Tibial artery (tissue), 4 donors: ENCODE data around the gene SLC25A30.

Source experiments
- DNase-seq, 2 donors: peaks; one replicate each; pipeline ENCODE4 v3.0.0-alpha.2; 2019
- H3K27ac ChIP-seq, 2 donors: fragments of 200-600 bp; sonication (generic) in 1 of 2; 1 replicate in 1 of 2; 2 replicates in 1 of 2; pipeline ENCODE4 v1.5.1; 2018 to 2019; ENCODE audit warnings: mild to moderate bottlenecking in 1 of 2
- H3K27me3 ChIP-seq, 2 donors: fragments of 200-600 bp; sonication (generic) in 1 of 2; one replicate each; pipeline versions ENCODE4 v1.5.1 to v1.6.0; 2016 to 2019
- H3K36me3 ChIP-seq, 3 donors: fragments of 200-600 bp; sonication (generic) in 2 of 3; one replicate each; pipeline ENCODE4 v1.5.1; 2016 to 2019; ENCODE audit warnings: mild to moderate bottlenecking in 2 of 3
- H3K4me1 ChIP-seq, 4 donors: fragments of 200-600 bp; sonication (generic) in 2 of 4; 1 replicate in 3 of 4; 2 replicates in 1 of 4; pipeline ENCODE4 v1.5.1; 2016 to 2019
- H3K4me3 ChIP-seq, 2 donors: fragments of 200-600 bp; sonication (generic) in 1 of 2; 1 replicate in 1 of 2; 2 replicates in 1 of 2; pipeline ENCODE4 v1.5.1; 2018 to 2019; ENCODE audit warnings: mild to moderate bottlenecking in 2 of 2
- H3K9me3 ChIP-seq, 3 donors: fragments of 200-600 bp; sonication (generic) in 1 of 3; one replicate each; pipeline ENCODE4 v1.5.1; 2016 to 2019
- intact Hi-C: fragments of 100-400 bp; cut with DNase I; formaldehyde crosslinking; loops from one replicate; pipeline ENCODE4 v1.15.0; 2023; ENCODE audit warnings: low total_unique reads
- TF ChIP-seq, protein P1 (sequence below), 2 experiments: fragments of 200-600 bp in 1 of 2; fragments of 450-650 bp in 1 of 2; IDR thresholded peaks; one replicate each; pipeline ENCODE4 v1.5.1; 2017 to 2019; ENCODE audit warnings: antibody characterized with exemption in 2 of 2, mild to moderate bottlenecking in 1 of 2, moderate library complexity in 1 of 2

Gene SLC25A30

DNA sequence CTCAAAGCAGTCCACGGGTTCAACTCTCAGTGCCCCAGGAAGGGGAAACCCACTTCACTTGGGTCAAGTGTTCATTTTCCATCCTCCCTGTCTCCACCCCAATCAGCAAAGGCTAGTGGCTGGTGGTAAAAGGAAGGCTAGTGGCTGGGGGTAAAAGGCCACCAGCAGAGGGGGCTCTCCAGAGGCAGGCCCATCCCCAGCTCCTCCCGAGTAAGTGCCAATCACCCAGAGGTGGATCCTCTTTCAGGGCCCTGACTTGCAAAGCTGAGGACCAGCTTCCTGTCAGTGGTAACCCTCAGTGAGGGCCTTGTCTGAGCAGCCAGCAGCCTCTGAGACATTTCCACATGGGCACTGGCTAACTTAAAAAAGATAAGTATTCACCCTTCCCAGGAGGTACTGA is 55.2 kb downstream of the SLC25A30 start:
- H3K4me3 ChIP-seq, result no peak overlapping the region
- intact Hi-C loops, result no loop called here
- peaks cover 21 to 53% (median 42%) of the 10 kb centered on the region in 3 donors for H3K36me3 ChIP-seq
- peaks cover 0 to 2% (median under 1%) of the 10 kb centered on the region in 4 donors for H3K4me1 ChIP-seq
- no peak for DNase-seq
- TF ChIP-seq, protein P1, sequence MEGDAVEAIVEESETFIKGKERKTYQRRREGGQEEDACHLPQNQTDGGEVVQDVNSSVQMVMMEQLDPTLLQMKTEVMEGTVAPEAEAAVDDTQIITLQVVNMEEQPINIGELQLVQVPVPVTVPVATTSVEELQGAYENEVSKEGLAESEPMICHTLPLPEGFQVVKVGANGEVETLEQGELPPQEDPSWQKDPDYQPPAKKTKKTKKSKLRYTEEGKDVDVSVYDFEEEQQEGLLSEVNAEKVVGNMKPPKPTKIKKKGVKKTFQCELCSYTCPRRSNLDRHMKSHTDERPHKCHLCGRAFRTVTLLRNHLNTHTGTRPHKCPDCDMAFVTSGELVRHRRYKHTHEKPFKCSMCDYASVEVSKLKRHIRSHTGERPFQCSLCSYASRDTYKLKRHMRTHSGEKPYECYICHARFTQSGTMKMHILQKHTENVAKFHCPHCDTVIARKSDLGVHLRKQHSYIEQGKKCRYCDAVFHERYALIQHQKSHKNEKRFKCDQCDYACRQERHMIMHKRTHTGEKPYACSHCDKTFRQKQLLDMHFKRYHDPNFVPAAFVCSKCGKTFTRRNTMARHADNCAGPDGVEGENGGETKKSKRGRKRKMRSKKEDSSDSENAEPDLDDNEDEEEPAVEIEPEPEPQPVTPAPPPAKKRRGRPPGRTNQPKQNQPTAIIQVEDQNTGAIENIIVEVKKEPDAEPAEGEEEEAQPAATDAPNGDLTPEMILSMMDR (IDR thresholded peaks at IDR 0.05), result no peak
- H3K27ac ChIP-seq, result no peak overlapping the region
- no peaks in the 10 kb centered on the region for H3K27me3 ChIP-seq
- H3K9me3 ChIP-seq, result no peaks in the 10 kb centered on the region

DNA sequence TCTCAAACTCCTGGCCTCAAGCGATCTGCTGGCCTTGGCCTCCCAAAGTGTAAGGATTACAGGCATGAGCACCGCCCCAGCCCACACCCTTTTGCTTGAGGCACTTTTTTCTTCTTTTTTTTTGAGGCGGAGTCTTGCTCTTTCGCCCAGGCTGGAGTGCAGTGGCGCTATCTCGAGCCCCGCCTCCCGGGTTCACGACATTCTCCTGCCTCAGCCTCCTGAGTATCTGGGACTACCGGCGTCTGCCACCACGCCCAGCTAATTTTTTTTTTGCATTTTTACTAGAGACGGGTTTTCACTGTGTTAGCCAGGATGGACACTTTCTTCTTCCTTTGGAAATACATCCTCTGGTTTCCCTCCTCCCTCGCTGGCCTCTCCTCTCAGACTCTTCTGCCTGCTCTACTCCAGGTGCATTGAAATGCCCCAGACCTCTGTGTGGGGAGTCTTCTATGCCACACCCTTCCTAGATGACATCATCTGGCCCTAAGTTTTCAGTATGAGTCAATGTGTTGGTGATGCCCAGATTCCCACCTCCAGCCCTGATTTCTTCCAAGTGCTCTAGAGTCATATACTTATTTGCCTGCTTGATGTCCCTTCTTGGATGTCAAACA is 56.5 kb downstream of the SLC25A30 start:
- H3K27me3 ChIP-seq, result no peaks in the 10 kb centered on the region
- H3K9me3 ChIP-seq, result no peaks in the 10 kb centered on the region
- no peak overlapping the region for H3K4me3 ChIP-seq
- TF ChIP-seq, protein P1 (IDR thresholded peaks at IDR 0.05), result no peak
- DNase-seq, result no peak
- H3K4me1 ChIP-seq, result no peaks in the 10 kb centered on the region
- peaks cover 29 to 65% (median 51%) of the 10 kb centered on the region in 3 donors for H3K36me3 ChIP-seq
- no peak overlapping the region for H3K27ac ChIP-seq
- intact Hi-C loops, result no loop called here

DNA sequence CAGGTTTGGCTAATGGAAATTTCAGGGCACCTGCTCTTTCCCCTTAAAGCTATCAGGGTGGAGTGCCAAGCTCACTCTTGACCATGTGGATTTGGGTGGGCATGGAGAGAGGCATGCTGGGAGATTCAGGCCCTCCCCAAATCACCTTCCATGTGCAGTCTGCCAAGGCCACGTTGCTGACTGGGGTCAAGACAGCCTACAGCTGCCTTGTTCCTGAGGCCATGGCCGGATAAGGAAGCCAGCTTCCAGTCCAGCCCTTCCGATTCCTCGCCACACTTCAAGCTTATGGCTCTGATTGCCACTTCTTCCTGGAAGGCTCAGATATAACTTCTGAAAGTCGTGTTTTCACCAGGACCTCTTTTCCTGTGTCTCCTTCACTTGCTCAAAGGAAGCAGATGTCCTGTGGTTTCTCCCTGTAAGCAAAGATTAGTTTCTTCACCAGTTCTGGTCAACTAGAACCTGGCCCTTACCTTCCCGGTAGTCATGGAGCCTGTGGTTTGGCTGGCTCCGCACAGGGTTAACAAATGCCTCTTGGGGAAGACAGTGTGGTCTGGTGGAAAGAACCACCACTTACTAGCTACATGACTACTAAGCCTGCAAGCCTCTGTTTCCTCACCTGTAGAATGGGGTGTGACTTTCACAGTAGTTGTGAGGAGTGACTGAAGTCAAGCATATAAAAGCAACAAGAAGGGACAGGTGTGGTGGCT is 61.1 kb downstream of the SLC25A30 start:
- TF ChIP-seq, protein P1 (IDR thresholded peaks at IDR 0.05), result no peak
- Histone ChIP-seq H3K36me3 (peaks cover 38 to 84% (median 68%) of the 10 kb centered on the region in 3 donors), H3K9me3 (no peaks in the 10 kb centered on the region), H3K4me1 (no peaks in the 10 kb centered on the region), H3K27me3 (no peaks in the 10 kb centered on the region), H3K4me3 (no peak overlapping the region), H3K27ac (no peak overlapping the region)
- DNase-seq, result no peak
- intact Hi-C loops, result no loop called here

DNA sequence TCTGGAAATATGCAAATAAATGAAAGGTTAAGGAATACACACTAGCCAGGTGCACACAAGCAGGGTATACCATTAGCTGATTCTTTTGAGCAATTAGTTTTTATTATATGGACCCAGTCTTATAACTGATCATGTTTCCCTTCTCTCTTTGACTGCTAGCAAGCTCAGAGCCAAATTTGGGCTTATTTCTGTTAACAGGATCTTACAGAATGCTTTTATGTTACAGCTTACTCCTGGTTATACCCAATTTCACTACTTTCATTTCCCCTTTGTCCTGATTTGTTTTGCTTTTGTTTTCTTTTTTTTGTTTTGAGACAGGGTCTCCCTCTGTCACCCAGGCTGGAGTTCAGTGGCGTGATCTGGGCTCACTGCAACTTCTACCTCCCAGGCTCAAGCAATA is 64.3 kb downstream of the SLC25A30 start:
- intact Hi-C loops, result no loop called here
- Histone ChIP-seq H3K27ac (no peak overlapping the region), H3K9me3 (no peaks in the 10 kb centered on the region), H3K4me1 (no peaks in the 10 kb centered on the region), H3K27me3 (no peaks in the 10 kb centered on the region), H3K36me3 (peaks cover 51 to 100% (median 81%) of the 10 kb centered on the region in 3 donors), H3K4me3 (no peak overlapping the region)
- TF ChIP-seq, protein P1 (IDR thresholded peaks at IDR 0.05), result no peak
- no peak for DNase-seq

DNA sequence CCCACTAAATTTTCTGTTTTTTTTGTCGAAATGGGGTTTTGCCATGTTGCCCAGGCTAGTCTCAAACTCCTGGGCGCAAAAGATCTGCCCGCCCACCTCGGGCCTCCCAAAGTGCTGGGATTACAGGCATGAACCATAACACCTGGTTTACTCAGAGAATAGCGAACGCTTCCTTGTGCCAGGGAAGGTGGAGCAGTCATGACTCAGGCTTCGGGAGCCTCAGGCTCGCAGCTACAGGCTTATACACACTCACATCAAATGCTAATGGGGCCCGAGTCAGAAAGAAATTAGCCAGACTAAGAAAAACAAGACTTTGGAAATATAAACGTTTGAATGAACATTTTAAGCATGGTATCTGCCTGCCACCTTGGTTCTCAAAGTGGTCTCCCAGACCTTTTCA is 66.1 kb downstream of the SLC25A30 start:
- no peak overlapping the region for H3K4me3 ChIP-seq
- peak in 1 of 2 donors; percentile 21 for DNase-seq
- H3K9me3 ChIP-seq, result no peaks in the 10 kb centered on the region
- intact Hi-C loops, result no loop called here
- peaks cover 0 to 6% (median 0%) of the 10 kb centered on the region in 4 donors for H3K4me1 ChIP-seq
- H3K27me3 ChIP-seq, result no peaks in the 10 kb centered on the region
- TF ChIP-seq, protein P1 (IDR thresholded peaks at IDR 0.05), result no peak
- no peak overlapping the region for H3K27ac ChIP-seq
- H3K36me3 ChIP-seq, result peaks cover 47 to 94% (median 88%) of the 10 kb centered on the region in 3 donors
